ENCODE measurements around the gene ETV7. TPM values are rescaled to one million over a fixed set of nuclear protein-coding genes. Genes with fewer than 3 reads are reported as not detected.

The ETV7 gene
- total and polyA plus RNA-seq, 2 of the 13 experiments (the other 11 are each of a cell fraction or from before 2014, with no cell fraction given), result not detected

DNA sequence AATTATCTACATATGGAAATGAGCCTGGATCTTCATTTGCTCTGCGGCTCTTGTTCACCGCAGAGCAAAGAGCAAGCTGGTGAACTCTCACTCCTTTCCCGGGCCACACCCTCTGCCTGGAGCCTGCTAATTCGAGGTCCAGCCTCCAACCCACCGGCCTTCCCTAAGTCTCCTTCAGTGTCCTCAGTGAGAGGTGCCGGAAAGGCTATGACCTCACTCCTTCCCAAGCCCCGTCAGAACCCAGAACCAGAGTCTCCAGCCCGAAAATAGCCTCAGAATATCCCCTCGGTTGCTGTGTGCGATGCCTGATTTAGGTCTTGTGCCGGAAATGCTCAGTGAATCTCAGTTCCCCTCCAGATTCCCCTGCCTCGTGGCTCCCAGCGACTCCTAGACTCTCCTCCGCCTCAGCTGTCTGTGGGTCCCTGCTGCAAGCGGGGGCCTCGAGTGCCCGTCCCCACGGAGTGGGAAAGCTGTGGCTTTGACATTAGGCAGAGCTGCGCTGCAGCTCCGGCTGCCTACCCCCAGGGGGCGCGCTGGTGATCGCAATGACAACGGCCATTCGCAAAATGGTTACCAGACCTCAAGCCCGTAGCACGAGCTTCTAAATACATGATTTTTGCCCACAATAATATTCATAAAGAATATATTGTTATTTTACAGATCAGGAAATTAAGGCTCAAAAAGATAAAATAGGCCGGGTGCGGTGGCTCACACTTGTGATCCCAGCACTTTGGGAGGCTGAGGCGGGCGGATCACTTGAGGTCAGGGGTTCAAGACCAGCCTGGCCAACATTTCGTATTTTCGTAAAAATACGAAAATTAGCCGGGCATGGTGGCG, 46.6 kb downstream of the ETV7 start (continued):
- TF ChIP-seq TARDBP (CRISPR knock-in tag; IDR thresholded peaks at IDR 0.05) (0 out of 2 replicates have a peak, but pooled peaks have one; percentile 39), HNRNPL (IDR thresholded peaks at IDR 0.05; ENCODE audit: low read depth, low read length) (no peak), EEA1 (CRISPR knock-in tag; IDR thresholded peaks at IDR 0.05; ENCODE audit: borderline replicate concordance) (no peak), ZNF430 (CRISPR knock-in tag; IDR thresholded peaks at IDR 0.05) (no peak), MXI1 (IDR thresholded peaks at IDR 0.05; ENCODE audit: borderline replicate concordance, low read depth, low read length) (no peak), GLI4 (CRISPR knock-in tag; IDR thresholded peaks at IDR 0.05; ENCODE audit: borderline replicate concordance) (0 out of 2 replicates have a peak, but pooled peaks have one; percentile 37), ZNF468 (CRISPR knock-in tag; IDR thresholded peaks at IDR 0.05) (no peak), ZNF572 (CRISPR knock-in tag; IDR thresholded peaks at IDR 0.05) (peak; percentile 85; the same call in 1 of the 2 replicates), IKZF1 (IDR thresholded peaks at IDR 0.05) (no peak), ZNF616 (CRISPR knock-in tag; IDR thresholded peaks at IDR 0.05; ENCODE audit: low read depth) (no peak), ZNF841 (CRISPR knock-in tag; IDR thresholded peaks at IDR 0.05; ENCODE audit: borderline replicate concordance) (no peak), SKI (IDR thresholded peaks at IDR 0.05; ENCODE audit: partially characterized antibody) (no peak), ZNF3 (CRISPR knock-in tag; IDR thresholded peaks at IDR 0.05) (no peak)
- TF ChIP-seq, protein P1, sequence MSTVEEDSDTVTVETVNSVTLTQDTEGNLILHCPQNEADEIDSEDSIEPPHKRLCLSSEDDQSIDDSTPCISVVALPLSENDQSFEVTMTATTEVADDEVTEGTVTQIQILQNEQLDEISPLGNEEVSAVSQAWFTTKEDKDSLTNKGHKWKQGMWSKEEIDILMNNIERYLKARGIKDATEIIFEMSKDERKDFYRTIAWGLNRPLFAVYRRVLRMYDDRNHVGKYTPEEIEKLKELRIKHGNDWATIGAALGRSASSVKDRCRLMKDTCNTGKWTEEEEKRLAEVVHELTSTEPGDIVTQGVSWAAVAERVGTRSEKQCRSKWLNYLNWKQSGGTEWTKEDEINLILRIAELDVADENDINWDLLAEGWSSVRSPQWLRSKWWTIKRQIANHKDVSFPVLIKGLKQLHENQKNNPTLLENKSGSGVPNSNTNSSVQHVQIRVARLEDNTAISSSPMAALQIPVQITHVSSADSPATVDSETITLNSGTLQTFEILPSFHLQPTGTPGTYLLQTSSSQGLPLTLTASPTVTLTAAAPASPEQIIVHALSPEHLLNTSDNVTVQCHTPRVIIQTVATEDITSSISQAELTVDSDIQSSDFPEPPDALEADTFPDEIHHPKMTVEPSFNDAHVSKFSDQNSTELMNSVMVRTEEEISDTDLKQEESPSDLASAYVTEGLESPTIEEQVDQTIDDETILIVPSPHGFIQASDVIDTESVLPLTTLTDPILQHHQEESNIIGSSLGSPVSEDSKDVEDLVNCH (CRISPR knock-in tag; IDR thresholded peaks at IDR 0.05), result no peak
- TF ChIP-seq, protein P2, sequence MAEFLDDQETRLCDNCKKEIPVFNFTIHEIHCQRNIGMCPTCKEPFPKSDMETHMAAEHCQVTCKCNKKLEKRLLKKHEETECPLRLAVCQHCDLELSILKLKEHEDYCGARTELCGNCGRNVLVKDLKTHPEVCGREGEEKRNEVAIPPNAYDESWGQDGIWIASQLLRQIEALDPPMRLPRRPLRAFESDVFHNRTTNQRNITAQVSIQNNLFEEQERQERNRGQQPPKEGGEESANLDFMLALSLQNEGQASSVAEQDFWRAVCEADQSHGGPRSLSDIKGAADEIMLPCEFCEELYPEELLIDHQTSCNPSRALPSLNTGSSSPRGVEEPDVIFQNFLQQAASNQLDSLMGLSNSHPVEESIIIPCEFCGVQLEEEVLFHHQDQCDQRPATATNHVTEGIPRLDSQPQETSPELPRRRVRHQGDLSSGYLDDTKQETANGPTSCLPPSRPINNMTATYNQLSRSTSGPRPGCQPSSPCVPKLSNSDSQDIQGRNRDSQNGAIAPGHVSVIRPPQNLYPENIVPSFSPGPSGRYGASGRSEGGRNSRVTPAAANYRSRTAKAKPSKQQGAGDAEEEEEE (CRISPR knock-in tag; IDR thresholded peaks at IDR 0.05; ENCODE audit: borderline replicate concordance), result no peak
- TF ChIP-seq, protein P3, sequence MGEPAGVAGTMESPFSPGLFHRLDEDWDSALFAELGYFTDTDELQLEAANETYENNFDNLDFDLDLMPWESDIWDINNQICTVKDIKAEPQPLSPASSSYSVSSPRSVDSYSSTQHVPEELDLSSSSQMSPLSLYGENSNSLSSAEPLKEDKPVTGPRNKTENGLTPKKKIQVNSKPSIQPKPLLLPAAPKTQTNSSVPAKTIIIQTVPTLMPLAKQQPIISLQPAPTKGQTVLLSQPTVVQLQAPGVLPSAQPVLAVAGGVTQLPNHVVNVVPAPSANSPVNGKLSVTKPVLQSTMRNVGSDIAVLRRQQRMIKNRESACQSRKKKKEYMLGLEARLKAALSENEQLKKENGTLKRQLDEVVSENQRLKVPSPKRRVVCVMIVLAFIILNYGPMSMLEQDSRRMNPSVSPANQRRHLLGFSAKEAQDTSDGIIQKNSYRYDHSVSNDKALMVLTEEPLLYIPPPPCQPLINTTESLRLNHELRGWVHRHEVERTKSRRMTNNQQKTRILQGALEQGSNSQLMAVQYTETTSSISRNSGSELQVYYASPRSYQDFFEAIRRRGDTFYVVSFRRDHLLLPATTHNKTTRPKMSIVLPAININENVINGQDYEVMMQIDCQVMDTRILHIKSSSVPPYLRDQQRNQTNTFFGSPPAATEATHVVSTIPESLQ (CRISPR knock-in tag; conservative IDR thresholded peaks at IDR 0.05), result no peak
